Activated CD4-positive, alpha-beta T cell treated with anti-CD3 and anti-CD28 coated beads, Interleukin-2, Interleukin-4, amounts not matched to agents 100 ng/mL and 50 ng/mL, durations not matched to agents 16 hours and 8 hours (primary cell): ENCODE measurements around the gene CTTN.
"Not testable (repeated sequence)": the region's sequence is repeated elsewhere in the genome, so short reads cannot be mapped to it uniquely, and the experiment has no call there.

ENCODE experiments used
- DNase-seq: peaks from one replicate; pipeline ENCODE4 v3.0.0-alpha.2; 2020; ENCODE audit warnings: low spot score

CTTN gene

GRCh38 chr11:70381872-70382861 lies 16.2 kb upstream of the CTTN start:
- DNase-seq: no peak

GRCh38 chr11:70383664-70384565 lies 14.4 kb upstream of the CTTN start:
- no peak for DNase-seq

- DNase-seq: no peak
These were observed 13.7 kb upstream of the CTTN start for GRCh38 chr11:70384566-70385152.

GRCh38 chr11:70387564-70387963 lies 10.8 kb upstream of the CTTN start:
- no peak for DNase-seq

GRCh38 chr11:70389201-70389600 lies 9.1 kb upstream of the CTTN start:
- DNase-seq: no peak

GRCh38 chr11:70390882-70391281 lies 7.4 kb upstream of the CTTN start:
- not testable (repeated sequence) for DNase-seq

GRCh38 chr11:70394211-70394950 lies 3.9 kb upstream of the CTTN start:
- no peak for DNase-seq

GRCh38 chr11:70397336-70397982 lies 870 bp upstream of the CTTN start:
- no peak for DNase-seq

GRCh38 chr11:70398834-70399680 lies 728 bp downstream of the CTTN start:
- DNase-seq: no peak

- DNase-seq: no peak
These were observed 1.4 kb downstream of the CTTN start for GRCh38 chr11:70399681-70400112.

GRCh38 chr11:70400643-70401042 lies 2.3 kb downstream of the CTTN start:
- no peak for DNase-seq

GRCh38 chr11:70402016-70402415 lies 3.7 kb downstream of the CTTN start:
- no peak for DNase-seq

- DNase-seq: peak; percentile 29
These were observed 4.4 kb downstream of the CTTN start for GRCh38 chr11:70402685-70403084.

- DNase-seq: no peak
These were observed 5.9 kb downstream of the CTTN start for GRCh38 chr11:70404244-70404643.

- no peak for DNase-seq
These were observed 7.5 kb downstream of the CTTN start for GRCh38 chr11:70405679-70406395.

GRCh38 chr11:70407121-70407520 lies 8.8 kb downstream of the CTTN start:
- DNase-seq: no peak

- no peak for DNase-seq
These were observed 9.5 kb downstream of the CTTN start for GRCh38 chr11:70407814-70408213.

GRCh38 chr11:70408326-70408725 lies 10.0 kb downstream of the CTTN start:
- not testable (repeated sequence) for DNase-seq

GRCh38 chr11:70409437-70409836 lies 11.1 kb downstream of the CTTN start:
- no peak for DNase-seq
